Activated CD4-positive, alpha-beta T cell treated with anti-CD3 and anti-CD28 coated beads for 1 hour (primary cell): Measurements from ENCODE around the gene BCO1.

Source experiments
- DNase-seq: peaks from one replicate; pipeline ENCODE4 v3.0.0-alpha.2; 2020

Gene BCO1

GRCh38 chr16:81321039-81321438 is 82.5 kb downstream of the BCO1 start:
- DNase-seq, result no peak

- no peak for DNase-seq
Measured at GRCh38 chr16:81321536-81321935, 83.0 kb downstream of the BCO1 start.

- DNase-seq, result no peak
Measured at GRCh38 chr16:81324808-81325207, 86.3 kb downstream of the BCO1 start.

DNA sequence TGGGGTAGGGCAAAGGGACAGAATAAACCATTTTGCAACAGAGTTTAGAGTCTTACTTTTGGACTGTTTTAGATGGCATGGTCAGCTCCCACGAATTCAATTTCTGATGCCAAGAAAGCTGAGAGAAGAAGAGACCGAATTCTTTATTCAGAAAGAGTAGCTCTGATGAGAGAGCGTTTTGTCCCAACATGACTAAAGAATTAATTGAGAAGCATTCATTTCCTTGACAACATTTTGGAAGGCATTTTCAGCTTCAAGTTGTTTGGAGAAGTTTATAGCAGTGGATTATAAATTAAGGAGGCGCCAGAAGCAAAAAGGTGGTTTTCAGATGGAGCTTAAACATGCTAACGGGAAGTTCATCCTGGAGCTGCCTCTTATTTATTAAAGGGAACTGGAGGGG is 88.5 kb downstream of the BCO1 start:
- no peak for DNase-seq

DNA sequence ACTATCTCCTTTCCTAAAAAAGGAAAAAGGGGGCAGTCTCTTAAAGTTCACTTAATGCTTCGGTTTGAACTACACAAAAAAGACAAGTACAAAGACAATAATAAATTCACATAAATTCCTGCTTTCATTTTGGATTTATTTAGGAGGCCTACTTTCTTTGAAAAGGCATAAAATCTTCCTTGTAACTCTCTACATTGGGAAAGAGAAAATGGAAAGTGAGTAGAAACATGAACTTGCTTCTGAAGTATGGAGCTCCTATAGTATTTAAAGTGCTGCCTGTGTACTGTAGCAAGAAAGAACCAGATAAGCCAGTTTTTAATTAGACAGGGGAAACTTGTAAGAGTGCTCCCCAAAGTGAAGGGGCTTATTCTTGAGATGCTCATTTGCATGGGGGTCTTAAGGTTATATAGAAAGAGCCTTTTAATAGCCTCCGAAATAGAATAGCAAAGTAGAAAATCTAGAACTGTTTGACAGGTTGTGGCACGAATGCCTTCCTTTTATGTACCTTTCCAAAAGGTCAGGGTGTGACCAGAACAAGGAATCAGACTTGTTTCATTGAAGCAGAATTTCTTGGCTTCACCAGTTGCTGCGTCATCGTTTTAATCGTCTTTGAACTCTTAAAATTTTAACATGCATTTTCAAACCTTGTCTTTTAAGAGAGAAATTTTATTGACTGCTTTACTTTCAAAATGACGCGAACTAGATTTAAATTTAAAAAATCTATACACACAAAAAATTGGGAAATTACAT is 89.1 kb downstream of the BCO1 start:
- DNase-seq, result no peak

DNA sequence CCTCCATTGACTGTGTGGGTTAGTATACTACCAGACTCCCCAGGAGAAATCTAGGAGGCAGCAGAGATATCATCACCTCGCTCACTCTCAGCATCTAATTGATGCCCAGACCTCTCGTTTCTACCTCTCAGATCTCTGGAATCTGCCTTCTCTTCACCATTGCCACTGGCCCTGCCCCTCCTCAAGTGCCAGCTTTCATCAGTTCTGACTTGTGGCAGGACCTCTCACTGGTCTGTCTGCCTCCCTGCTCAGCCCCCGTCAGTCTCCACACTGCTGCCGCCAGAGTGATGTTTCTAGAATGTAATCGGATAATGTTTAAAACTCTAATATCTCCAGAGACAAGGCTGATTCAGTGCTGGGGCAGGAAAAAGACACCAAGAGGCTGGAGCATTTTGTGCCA is 91.5 kb downstream of the BCO1 start:
- DNase-seq, result no peak

GRCh38 chr16:81333356-81333755 is 94.9 kb downstream of the BCO1 start:
- no peak for DNase-seq

DNA sequence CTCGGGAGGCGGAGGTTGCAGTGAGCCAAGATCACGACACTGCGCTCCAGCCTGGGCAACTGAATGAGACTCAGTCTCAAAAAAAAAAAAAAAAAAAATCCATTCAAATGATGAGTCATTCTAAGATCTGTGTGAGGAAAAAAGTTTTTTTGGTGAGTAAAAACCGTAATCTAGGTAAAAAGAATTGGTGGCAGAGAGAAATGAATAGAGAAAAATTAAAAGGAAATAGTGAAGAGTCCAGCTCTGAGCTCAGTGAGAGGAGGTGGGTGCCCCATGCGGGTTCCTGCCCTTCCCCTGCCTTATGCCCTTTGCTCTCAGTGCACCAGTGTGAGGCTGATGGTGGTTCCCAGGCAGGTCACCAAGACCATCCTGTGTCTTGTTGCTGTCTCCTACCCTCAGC is 97.2 kb downstream of the BCO1 start:
- no peak for DNase-seq

- no peak for DNase-seq
Measured at GRCh38 chr16:81337097-81337496, 98.6 kb downstream of the BCO1 start.
